Stimulated activated CD8-positive, alpha-beta memory T cell treated with anti-CD3 and anti-CD28 coated beads, Interleukin-2, amount 100 ng/mL, for 1 hour (primary cell): ENCODE results near the gene PRAMEF12.
"Not testable (repeated sequence)": the region's sequence is repeated elsewhere in the genome, so short reads cannot be mapped to it uniquely, and the experiment has no call there.

Experiments used
- DNase-seq, 2 donors: peaks; one replicate each; pipeline ENCODE4 v3.0.0-alpha.2; 2020; ENCODE audit warnings: low read depth in 2 of 2

Gene PRAMEF12

DNA sequence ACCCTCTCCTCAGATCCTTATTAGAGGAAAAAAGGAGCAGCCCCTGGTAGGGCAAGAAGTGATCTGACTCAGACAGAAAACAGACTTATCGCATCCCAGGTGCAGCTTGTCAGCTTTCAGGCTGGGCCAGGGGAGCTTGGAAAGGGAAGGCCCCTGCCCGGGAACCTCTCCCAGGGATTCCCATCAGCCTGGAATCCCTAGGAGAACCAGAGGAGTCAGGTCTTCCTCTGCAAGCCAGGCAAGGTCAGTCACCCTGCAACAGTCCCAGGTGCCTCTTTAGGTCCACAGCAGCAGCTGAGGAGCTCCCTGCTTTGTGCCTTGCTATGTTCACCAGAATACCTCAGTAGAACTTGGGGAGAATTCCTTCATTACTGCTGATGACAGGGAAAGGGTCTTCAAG lies 2.9 kb upstream of the PRAMEF12 start:
- no peak for DNase-seq

DNA sequence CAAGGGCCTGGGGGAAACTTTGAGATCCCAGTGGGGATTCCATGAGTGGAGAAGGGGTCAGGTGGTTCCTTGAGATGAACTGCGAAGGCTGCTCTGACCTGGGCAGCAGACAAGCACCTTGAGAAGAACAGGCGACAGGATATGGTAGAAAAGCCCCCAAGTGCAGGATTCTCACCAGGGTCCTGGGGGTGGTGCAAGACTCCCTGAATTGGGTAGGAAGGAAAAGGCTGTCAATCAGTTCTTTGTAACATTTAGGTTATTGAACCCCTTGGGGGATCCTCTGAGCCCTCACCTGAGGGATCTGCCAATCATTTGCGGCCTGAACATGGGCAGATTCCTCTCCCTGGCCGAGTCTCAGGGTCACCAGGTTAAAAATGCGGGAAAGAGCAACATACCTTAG lies 2.4 kb upstream of the PRAMEF12 start:
- no peak for DNase-seq

DNA sequence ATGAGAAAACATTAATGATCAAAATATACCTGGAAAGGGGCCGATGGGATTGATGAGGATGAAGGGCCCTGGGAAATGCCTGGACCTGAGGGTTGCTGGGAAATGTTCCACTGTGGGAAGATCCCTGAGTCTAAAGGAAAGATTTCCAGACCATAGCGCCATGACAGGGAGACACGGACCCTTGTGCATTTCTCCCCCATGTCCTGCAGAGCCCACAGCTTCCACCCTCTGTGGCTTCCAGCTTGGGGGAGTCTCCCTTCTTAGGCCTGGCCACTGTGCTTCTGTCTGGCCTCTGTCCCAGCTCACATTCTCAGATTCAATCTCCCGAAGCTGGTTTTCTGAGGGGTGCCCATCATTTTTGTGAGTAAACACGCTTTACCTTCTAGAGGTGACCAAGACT lies 1.0 kb upstream of the PRAMEF12 start:
- DNase-seq, result no peak

DNA sequence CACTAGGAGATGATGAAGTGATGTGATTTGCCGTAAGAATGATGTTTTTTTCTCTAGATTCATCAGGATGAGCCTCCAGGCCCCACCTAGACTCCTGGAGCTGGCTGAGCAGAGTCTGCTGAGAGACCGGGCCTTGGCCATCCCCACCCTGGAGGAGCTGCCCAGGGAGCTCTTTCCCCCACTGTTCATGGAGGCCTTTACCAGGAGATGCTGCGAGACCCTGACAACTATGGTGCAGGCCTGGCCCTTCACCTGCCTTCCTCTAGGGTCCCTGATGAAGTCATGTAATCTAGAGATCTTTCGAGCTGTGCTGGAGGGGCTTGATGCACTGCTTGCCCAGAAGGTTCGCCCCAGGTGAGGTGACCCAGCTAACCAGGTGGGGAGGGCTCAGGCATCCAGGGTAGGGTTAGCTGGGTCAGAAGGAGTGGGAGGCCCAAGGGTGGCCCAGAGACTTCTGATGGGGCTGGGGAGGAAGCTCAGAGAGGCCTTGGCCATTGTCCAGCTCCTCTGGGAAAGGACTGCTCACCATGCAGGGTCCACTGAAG lies 1.3 kb downstream of the PRAMEF12 start:
- no peak for DNase-seq

DNA sequence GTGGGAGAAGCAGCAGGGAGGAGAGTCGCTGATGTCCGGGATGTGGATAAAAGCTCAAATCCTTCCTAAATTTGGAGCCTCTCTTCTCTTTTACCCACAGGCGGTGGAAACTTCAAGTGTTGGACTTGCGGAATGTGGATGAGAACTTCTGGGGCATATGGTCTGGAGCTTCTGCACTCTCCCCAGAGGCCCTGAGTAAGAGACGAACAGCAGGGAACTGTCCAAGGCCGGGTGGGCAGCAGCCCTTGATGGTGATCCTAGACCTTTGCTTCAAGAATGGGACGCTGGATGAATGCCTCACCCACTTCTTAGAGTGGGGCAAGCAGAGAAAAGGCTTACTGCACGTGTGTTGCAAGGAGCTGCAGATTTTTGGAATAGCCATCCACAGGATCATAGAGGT lies 1.9 kb downstream of the PRAMEF12 start:
- no peak for DNase-seq

DNA sequence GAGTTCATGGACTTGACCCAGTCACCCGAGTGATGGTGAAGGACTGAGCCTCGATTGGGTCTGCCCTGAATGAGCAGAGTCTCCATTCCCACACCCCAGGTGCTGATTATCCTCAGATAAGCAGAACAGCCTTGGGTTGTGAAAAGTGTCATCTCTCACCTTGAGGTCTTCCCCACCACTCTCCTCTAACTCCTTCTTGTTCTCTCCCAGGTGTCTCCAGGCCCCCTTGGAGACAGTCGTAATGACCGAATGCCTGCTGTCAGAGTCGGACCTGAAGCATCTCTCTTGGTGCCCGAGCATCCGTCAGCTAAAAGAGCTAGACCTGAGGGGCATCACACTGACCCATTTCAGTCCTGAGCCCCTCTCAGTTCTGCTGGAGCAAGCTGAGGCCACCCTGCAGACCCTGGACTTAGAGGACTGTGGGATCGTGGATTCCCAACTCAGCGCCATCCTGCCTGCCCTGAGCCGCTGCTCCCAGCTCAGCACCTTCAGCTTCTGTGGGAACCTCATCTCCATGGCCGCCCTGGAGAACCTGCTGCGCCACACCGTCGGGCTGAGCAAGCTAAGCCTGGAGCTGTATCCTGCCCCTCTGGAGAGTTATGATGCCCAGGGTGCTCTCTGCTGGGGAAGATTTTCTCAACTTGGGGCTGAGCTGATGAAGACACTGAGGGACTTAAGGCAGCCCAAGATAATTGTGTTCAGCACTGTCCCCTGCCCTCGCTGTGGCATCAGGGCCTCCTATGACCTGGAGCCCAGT lies 3.4 kb downstream of the PRAMEF12 start:
- DNase-seq, result no peak

DNA sequence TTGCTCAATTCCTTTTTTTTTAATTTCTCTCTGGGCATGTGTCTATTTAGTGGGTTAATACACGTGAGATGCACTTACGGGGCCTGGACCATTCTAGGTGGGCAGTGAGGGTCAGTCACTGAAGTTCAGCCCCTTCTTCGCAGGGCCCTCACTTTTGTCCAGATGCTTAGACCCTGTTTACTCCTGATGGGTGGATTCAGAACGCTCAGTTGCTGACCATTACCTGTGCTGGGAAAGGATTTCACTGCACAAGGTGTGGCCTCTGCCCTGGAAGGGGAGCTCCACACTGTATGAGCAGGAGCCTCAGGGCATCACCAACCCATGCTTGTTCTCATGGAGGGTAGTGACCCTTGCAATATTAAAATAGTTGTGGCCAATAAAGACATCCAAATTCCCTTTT lies 4.5 kb downstream of the PRAMEF12 start:
- no peak for DNase-seq

DNA sequence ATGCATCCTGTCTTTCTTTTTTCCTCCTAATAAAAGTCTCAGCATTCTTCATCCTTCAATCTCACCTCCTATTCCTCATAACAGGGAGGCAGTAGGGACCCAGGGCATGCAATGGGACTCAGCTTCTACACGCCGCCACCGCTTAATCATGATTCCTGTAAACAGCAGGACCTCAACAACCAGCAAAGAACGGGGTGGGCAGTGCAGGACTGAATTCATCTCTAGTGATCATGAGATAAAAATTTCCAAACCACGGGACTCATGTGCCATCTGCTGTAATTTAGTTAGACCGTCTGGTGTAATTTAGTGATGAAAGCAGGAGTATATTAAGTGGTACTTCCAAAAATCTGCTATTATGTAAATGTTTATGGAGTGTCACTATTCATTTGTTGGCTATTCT lies 5.4 kb downstream of the PRAMEF12 start:
- no peak for DNase-seq

DNA sequence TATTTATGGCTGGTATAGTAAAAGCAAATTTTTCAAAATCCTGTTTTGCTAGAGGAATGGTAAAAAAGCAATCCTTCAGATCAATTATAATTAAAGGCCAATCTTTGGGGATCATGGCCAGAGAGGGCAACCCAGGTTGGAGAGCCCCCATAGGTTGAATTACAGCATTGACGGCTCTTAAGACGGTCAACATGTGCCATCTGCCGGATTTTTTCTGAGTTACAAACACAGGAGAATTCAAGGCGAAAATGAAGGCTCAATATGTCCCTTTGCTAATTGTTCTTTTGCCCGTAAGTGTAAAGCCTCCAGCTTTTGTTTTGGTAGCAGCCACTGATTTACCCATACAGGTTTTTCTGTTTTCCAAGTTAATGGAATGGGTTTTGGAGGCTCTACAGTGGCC lies 8.0 kb downstream of the PRAMEF12 start:
- not testable (repeated sequence) for DNase-seq

DNA sequence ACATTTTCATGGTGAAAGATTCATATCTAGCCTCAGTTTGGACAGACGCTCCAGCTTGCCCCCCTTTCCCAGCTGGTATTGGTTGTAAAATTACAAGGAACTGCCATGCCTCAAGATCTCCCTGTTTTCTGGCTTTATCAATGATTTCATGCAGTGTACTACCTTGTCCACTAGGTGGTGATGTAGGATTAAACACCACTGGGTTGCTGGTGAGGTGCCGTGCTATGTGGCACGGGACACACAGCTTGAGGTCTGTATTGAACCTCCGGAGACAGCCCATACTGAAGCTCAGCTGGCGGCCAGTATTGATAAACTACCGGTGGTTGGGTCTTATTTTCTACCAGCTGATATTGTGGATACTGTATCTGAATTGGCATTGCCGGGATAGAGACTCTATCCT lies 10.2 kb downstream of the PRAMEF12 start:
- DNase-seq, result not testable (repeated sequence)

DNA sequence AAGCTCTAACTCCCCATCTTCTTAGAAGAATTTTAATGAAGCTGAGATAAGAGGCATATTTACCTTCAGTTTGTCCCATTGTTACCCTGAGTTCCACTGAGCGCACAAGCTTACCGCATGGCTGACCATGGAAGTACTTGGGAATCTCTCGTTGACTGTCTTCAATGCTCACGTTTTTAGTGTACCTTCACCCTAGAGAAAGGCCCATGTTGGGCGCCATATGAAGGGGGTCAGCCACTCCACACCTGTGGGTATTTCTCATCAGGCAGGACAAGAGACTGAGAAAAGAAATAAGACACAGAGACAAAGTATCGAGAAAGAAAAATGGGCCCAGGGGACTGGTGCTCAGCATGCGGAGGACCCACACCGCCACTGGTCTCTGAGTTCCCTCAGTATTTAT lies 11.2 kb downstream of the PRAMEF12 start:
- not testable (repeated sequence) for DNase-seq

DNA sequence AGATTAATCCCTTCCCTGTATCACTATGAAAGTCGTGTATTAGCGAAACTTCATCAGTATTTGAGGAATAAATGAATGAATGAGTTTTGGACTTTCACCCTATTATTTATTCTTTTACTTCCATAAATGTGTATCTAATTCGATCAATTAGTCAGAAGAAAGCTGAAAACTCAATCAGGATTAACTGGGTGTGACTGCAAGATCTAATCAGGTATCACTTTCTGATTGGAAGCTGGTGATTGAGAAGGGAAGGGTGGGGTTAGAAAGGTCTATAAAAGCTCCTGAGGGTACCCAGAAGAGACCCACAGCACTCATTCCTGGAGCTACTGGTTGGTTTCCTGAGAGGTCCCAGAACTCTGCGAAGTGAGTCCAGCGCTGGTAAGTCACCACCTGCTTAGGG lies 17.6 kb downstream of the PRAMEF12 start, which contains the start of gene PRAMEF1:
Gene PRAMEF1, plus strand, starts transcription at position 301 of the 400 bp plus-strand sequence. CDS start 1,831 bp downstream, outside the sequence.
- not testable (repeated sequence) for DNase-seq

DNA sequence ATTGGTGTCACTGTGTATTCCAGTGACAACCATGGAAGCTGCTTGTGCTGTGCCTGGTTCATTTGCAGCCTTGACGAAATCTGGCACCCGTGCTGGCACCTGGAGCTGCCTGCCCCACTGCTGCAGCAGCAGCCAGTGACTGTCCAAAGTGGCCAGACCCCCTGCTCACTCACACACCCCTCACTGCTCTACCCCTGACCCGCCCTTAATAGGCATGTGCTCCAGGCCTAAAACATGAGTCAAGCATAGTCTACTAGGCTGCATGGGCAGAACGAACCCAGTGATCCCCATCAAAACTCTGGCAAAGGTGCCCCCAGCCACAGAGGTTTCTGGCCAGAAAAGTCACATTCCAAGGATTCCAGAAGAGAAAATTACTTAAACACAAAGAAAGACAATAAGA lies 25.4 kb downstream of the PRAMEF12 start:
- DNase-seq, result no peak

DNA sequence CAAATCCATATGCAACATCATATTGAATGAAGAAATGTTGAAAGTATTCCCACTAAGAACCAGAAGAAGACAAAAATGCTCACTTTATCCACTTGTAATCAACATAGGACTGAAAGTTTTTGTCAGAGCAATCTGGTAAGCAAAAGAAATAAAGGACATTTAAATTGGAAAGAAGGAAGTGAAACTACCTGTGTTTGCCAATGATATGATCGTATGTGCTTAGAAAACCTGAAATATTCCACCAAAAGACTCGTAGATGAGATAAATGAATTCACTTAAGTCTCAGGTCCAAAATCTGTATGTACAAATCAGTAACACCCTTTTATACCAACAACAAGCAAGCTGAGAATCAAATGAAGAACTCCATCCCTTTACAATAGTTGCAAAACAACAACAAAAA lies 26.2 kb downstream of the PRAMEF12 start:
- no peak for DNase-seq

DNA sequence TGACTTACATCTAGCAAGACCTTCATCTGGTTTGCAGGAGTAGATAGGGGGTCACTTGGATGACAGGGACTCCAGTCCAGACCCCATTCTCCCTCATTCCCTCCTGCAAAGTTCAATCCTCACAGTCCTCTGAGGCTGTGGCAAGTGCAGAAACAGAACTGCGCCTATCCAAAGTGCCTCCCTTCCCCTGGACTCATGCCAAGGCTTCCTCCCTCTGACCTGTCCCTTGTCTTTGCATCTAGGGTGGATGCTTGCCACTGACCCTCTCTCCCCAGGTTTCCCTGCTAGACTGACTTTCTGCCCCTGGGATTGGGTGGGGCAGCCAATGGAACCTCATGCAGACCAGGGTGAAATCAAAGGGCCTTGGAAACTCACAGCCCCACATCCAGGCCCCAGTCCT lies 36.4 kb downstream of the PRAMEF12 start:
- DNase-seq, result no peak

DNA sequence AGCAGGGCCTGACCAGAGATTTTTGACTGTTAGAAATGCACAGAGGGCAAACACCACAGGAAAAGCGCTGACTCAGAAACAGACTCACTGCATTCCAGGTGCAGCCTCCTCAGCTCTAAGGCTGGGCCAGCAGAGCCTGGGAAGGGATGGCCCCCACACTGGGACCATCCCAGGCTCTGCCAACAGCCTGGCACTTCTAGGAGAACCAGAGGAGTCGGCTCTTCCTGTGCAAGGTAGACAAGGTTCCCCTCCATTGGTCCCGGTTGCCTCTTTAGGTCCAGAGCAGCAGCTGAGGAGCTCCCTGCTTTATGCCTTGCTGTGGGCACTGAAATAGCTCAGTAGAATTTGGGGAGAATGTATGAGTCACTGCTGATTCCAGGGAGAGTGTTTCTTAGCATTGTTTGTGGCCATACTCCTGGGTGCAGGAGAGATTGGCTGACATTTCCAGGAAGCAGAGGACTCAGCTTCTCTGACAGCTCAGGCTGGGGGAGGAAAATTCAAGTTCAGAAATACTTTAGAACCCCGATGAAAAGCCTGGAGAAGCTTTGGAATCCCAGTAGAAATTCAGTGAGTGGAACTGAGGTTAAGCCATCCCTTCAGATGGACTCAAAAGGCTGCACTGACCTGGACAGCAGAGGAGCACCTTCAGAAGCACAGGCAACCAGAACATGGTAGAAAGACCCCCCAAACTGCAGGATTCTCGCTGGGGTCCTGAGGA lies 37.3 kb downstream of the PRAMEF12 start:
- no peak for DNase-seq

DNA sequence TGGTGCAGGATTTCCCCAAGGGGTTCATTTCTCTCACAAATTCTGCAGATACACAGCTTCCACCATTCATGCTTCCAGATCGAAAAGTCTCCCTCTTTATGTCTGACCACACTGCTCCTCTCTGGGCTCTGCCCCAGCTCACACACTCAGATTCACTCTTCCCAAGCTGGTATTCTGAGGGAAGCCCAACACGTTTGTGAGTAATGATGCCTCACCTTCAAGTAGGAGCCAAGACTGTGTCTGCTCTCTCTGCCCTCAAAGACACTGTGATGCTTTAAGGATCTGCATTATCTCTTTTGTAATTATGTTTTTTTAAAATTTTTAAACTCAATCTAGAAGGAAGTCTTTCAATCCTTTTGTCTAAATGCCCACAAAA lies 37.9 kb downstream of the PRAMEF12 start:
- DNase-seq, result no peak

DNA sequence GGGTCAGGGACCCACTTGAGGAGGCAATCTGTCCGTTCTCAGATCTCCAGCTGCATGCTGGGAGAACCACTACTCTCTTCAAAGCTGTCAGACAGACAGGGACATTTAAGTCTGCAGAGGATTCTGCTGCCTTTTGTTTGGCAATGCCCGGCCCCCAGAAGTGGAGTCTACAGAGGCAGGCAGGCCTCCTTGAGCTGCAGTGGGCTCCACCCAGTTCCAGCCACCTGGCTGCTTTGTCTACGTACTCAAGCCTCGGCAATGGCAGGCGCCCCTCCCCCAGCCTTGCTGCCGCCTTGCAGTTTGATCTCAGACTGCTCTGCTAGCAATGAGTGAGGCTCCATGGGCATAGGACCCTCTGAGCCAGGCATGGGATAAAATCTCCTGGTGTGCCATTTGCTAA lies 45.5 kb downstream of the PRAMEF12 start:
- DNase-seq, result not testable (repeated sequence)
